Upper lobe of left lung (tissue), 4 donors: ENCODE measurements around the gene PLEKHM2.

Source experiments
- CTCF ChIP-seq, 6 experiments: fragments of 450-650 bp in 4 of 6; fragments of 200-600 bp in 2 of 6; sonication (generic) in 2 of 6; IDR thresholded peaks; one replicate each; pipeline ENCODE4 v1.5.1; 2016 to 2019; ENCODE audit warnings: antibody characterized with exemption in 6 of 6
- POLR2A ChIP-seq, 4 donors: fragments of 450-650 bp; IDR thresholded peaks; one replicate each; pipeline ENCODE4 v1.5.1; 2016 to 2017; ENCODE audit warnings: antibody characterized with exemption in 4 of 4, mild to moderate bottlenecking in 2 of 4
- POLR2AphosphoS5 ChIP-seq, 2 donors: sonication (generic); formaldehyde crosslinking; IDR thresholded peaks; one replicate each; pipeline ENCODE4 v1.5.1; 2017; ENCODE audit warnings: antibody characterized with exemption in 2 of 2

GRCh38 chr1:15667362-15667761 lies 16.8 kb upstream of the PLEKHM2 start:
- TF ChIP-seq CTCF (IDR thresholded peaks at IDR 0.05) (no peak), POLR2A (IDR thresholded peaks at IDR 0.05) (no peak), POLR2AphosphoS5 (IDR thresholded peaks at IDR 0.05) (no peak)
